Jurkat, Clone E6-1 (cell line): ENCODE results near the gene RIMS4.
"Not testable (repeated sequence)": the region's sequence is repeated elsewhere in the genome, so short reads cannot be mapped to it uniquely, and the experiment has no call there.

Experiments
- DNase-seq: peaks from one replicate; pipeline ENCODE4 v3.0.0-alpha.2; 2011; ENCODE audit warnings: low read depth, low spot score
- H3K4me3 ChIP-seq: 2 replicates; pipeline ENCODE4 v1.5.1; 2011; ENCODE audit warnings: mild to moderate bottlenecking, low read length, control low read depth, moderate library complexity

The RIMS4 gene

GRCh38 chr20:44833437-44833836 lies 23.1 kb upstream of the RIMS4 start:
- no peak overlapping the region for H3K4me3 ChIP-seq

GRCh38 chr20:44832724-44833123 lies 22.4 kb upstream of the RIMS4 start:
- DNase-seq: no peak
- H3K4me3 ChIP-seq: no peak overlapping the region

More at GRCh38 chr20:44833437-44833836, 23.1 kb upstream of the RIMS4 start:
- DNase-seq: no peak

GRCh38 chr20:44830995-44831394 lies 20.6 kb upstream of the RIMS4 start:
- no peak for DNase-seq
- H3K4me3 ChIP-seq: no peak overlapping the region

- H3K4me3 ChIP-seq: no peak overlapping the region
- DNase-seq: no peak
Measured at GRCh38 chr20:44830523-44830922, 20.2 kb upstream of the RIMS4 start.

GRCh38 chr20:44829688-44830087 lies 19.3 kb upstream of the RIMS4 start:
- DNase-seq: no peak
- no peak overlapping the region for H3K4me3 ChIP-seq

- H3K4me3 ChIP-seq: no peak overlapping the region
- no peak for DNase-seq
Measured at GRCh38 chr20:44828640-44829039, 18.3 kb upstream of the RIMS4 start.

- DNase-seq: no peak
- no peak overlapping the region for H3K4me3 ChIP-seq
Measured at GRCh38 chr20:44827401-44827800, 17.1 kb upstream of the RIMS4 start.

GRCh38 chr20:44821576-44821975 lies 11.2 kb upstream of the RIMS4 start:
- DNase-seq: not testable (repeated sequence)

GRCh38 chr20:44819936-44820335 lies 9.6 kb upstream of the RIMS4 start:
- H3K4me3 ChIP-seq: no peak overlapping the region
- no peak for DNase-seq

More at GRCh38 chr20:44821576-44821975, 11.2 kb upstream of the RIMS4 start:
- H3K4me3 ChIP-seq: not testable (repeated sequence)

- H3K4me3 ChIP-seq: no peak overlapping the region
- DNase-seq: no peak
Measured at GRCh38 chr20:44817143-44817910, 7.0 kb upstream of the RIMS4 start.

GRCh38 chr20:44814937-44815336 lies 4.6 kb upstream of the RIMS4 start:
- H3K4me3 ChIP-seq: no peak overlapping the region
- DNase-seq: no peak

GRCh38 chr20:44811150-44811685 lies 872 bp upstream of the RIMS4 start:
- no peak overlapping the region for H3K4me3 ChIP-seq
- DNase-seq: no peak

- DNase-seq: no peak
- peak overlapping the region; percentile 18; the same call in 1 of the 2 replicates for H3K4me3 ChIP-seq
Measured at GRCh38 chr20:44810061-44810390, 320 bp downstream of the RIMS4 start.

GRCh38 chr20:44809380-44810060 lies 826 bp downstream of the RIMS4 start:
- DNase-seq: no peak
- no peak overlapping the region for H3K4me3 ChIP-seq

- no peak for DNase-seq
- H3K4me3 ChIP-seq: no peak overlapping the region
Measured at GRCh38 chr20:44807684-44808056, 2.7 kb downstream of the RIMS4 start.

- H3K4me3 ChIP-seq: no peak overlapping the region
- DNase-seq: no peak
Measured at GRCh38 chr20:44807051-44807683, 3.2 kb downstream of the RIMS4 start.

- no peak for DNase-seq
- H3K4me3 ChIP-seq: no peak overlapping the region
Measured at GRCh38 chr20:44805979-44806620, 4.2 kb downstream of the RIMS4 start.

GRCh38 chr20:44805335-44805978 lies 4.9 kb downstream of the RIMS4 start:
- DNase-seq: no peak
- no peak overlapping the region for H3K4me3 ChIP-seq

- no peak for DNase-seq
- H3K4me3 ChIP-seq: no peak overlapping the region
Measured at GRCh38 chr20:44803383-44803941, 6.9 kb downstream of the RIMS4 start.
